ENCODE measurements around the gene CHD9NB.
"Not testable (repeated sequence)": the region's sequence is repeated elsewhere in the genome, so short reads cannot be mapped to it uniquely, and the experiment has no call there.

Gene CHD9NB

DNA sequence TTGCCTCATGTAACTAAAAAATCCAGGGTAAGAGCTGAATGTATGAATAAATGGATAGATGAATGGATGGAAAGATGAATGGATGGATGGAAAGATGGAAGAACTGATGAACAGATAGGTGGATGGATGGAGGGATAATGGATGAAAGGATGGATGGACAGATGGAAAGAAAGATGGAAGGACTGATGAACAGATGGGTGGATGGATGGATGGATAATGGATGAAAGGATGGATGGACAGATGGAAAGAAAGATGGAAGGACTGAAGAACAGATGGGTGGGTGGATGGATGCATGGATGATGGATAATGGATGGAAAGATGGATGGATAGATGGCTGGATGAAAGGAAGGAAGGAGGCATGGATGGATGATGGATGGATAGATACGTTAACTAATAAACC is 11.9 kb downstream of the CHD9NB start:
- no peaks in the 10 kb centered on the region for H3K27me3 ChIP-seq (ENCODE audit: insufficient read depth, poor library complexity, severe bottlenecking)
- H3K4me3 ChIP-seq (replicated peaks; ENCODE audit: insufficient read depth, low read length) = no peak overlapping the region
- TF ChIP-seq POLR2AphosphoS5 (IDR thresholded peaks at IDR 0.05; ENCODE audit: low read depth) = no peak
- no peak for TF ChIP-seq GABPA (IDR thresholded peaks at IDR 0.05; ENCODE audit: low read depth)
- TF ChIP-seq, protein P1, sequence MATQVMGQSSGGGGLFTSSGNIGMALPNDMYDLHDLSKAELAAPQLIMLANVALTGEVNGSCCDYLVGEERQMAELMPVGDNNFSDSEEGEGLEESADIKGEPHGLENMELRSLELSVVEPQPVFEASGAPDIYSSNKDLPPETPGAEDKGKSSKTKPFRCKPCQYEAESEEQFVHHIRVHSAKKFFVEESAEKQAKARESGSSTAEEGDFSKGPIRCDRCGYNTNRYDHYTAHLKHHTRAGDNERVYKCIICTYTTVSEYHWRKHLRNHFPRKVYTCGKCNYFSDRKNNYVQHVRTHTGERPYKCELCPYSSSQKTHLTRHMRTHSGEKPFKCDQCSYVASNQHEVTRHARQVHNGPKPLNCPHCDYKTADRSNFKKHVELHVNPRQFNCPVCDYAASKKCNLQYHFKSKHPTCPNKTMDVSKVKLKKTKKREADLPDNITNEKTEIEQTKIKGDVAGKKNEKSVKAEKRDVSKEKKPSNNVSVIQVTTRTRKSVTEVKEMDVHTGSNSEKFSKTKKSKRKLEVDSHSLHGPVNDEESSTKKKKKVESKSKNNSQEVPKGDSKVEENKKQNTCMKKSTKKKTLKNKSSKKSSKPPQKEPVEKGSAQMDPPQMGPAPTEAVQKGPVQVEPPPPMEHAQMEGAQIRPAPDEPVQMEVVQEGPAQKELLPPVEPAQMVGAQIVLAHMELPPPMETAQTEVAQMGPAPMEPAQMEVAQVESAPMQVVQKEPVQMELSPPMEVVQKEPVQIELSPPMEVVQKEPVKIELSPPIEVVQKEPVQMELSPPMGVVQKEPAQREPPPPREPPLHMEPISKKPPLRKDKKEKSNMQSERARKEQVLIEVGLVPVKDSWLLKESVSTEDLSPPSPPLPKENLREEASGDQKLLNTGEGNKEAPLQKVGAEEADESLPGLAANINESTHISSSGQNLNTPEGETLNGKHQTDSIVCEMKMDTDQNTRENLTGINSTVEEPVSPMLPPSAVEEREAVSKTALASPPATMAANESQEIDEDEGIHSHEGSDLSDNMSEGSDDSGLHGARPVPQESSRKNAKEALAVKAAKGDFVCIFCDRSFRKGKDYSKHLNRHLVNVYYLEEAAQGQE (IDR thresholded peaks at IDR 0.05; ENCODE audit: insufficient replicate concordance, low read depth) = no peak
- TF ChIP-seq, protein P2, sequence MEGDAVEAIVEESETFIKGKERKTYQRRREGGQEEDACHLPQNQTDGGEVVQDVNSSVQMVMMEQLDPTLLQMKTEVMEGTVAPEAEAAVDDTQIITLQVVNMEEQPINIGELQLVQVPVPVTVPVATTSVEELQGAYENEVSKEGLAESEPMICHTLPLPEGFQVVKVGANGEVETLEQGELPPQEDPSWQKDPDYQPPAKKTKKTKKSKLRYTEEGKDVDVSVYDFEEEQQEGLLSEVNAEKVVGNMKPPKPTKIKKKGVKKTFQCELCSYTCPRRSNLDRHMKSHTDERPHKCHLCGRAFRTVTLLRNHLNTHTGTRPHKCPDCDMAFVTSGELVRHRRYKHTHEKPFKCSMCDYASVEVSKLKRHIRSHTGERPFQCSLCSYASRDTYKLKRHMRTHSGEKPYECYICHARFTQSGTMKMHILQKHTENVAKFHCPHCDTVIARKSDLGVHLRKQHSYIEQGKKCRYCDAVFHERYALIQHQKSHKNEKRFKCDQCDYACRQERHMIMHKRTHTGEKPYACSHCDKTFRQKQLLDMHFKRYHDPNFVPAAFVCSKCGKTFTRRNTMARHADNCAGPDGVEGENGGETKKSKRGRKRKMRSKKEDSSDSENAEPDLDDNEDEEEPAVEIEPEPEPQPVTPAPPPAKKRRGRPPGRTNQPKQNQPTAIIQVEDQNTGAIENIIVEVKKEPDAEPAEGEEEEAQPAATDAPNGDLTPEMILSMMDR (IDR thresholded peaks at IDR 0.05; ENCODE audit: insufficient read depth, low read length) = no peak
- TF ChIP-seq SPI1 (IDR thresholded peaks at IDR 0.05; ENCODE audit: borderline replicate concordance, low read depth) = no peak
- DNase-seq (ENCODE audit: low read depth in 1 of 2, low spot score in 1 of 2) = no peak
- H3K27ac ChIP-seq (replicated peaks) = no peak overlapping the region

DNA sequence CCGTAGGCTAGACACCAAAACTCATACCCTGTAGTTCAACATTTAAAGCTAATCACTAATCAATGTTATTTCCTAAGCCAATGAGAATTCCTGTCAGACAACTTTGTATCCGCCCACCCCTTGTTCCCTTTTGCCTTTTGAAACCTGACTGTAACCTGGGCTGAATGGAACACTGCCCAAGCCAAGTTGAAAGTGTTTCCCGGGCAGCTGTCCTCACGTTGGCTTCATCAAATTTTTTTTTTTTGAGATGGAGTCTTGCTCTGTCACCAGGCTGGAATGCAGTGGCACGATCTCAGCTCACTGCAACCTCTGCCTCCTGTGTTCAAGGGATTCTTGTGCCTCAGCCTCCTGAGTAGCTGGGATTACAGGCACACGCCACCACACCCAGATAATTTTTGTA is 16.0 kb downstream of the CHD9NB start:
- not testable (repeated sequence) for H3K27me3 ChIP-seq (ENCODE audit: insufficient read depth, poor library complexity, severe bottlenecking); H3K4me3 ChIP-seq (replicated peaks; ENCODE audit: insufficient read depth, low read length)

DNA sequence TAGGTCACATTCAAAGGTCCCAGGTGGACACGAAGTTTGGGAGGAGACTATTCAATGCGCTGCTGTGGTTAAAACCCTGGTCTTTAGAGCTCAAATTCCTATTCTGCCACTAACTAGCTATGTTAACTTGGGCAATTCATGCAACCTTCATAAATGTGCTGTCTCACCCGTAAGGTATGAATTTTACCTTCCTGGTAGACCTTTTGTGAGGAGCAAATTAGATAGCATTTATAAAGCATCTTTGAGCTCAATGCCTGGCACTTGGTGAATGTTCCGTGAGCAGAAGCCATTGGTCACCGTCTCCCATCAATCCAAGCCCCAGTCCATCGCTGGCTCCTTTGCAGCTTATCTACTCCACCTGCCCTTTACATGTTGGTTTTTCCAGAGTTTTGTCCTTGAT is 16.6 kb downstream of the CHD9NB start:
- TF ChIP-seq, protein P1 (IDR thresholded peaks at IDR 0.05; ENCODE audit: insufficient replicate concordance, low read depth) = no peak
- TF ChIP-seq, protein P2 (IDR thresholded peaks at IDR 0.05; ENCODE audit: insufficient read depth, low read length) = no peak
- TF ChIP-seq POLR2AphosphoS5 (IDR thresholded peaks at IDR 0.05; ENCODE audit: low read depth) (no peak), SPI1 (IDR thresholded peaks at IDR 0.05; ENCODE audit: borderline replicate concordance, low read depth) (no peak), GABPA (IDR thresholded peaks at IDR 0.05; ENCODE audit: low read depth) (no peak)

More for the DNA sequence above, 16.0 kb downstream of the CHD9NB start:
- H3K27ac ChIP-seq (replicated peaks); DNase-seq (ENCODE audit: low read depth in 1 of 2, low spot score in 1 of 2): not testable (repeated sequence)

DNA sequence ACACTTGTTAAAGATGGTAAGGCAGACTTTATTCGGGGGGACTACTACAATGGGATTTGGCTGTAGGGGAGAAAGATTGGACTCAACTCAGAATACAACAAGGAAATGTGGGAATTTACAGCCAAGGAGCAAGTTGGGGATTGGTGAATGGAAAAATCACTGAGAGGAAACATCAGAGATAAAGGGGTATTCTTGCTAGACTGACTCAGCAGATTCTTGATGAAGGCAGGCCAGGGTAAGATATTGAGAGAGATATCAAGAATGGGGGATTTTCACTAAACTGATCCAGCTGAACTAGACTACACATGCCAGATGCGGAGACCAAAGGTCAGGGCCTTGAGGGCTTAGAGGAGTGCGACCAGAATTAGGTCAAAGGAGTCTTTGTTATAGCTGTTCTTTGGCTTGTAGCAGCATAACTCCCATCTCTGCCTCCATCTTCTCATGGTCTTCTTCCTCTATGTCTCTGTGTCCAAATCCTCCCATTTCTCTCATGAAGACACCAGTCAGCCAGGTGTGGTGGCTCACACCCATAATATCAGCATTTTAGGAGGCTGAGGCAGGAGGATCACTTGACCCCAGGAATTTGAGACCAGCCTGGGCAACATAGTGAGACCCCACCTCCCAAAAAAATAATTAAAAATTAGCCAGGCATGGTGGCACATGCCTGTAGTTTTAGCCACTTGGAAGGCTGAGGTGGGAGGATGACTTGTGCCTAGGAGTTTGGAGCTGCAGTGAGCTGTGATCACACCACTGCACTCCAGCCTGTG is 17.3 kb downstream of the CHD9NB start:
- no peaks in the 10 kb centered on the region for H3K27me3 ChIP-seq (ENCODE audit: insufficient read depth, poor library complexity, severe bottlenecking)
- no peak overlapping the region for H3K4me3 ChIP-seq (replicated peaks; ENCODE audit: insufficient read depth, low read length)
- DNase-seq (ENCODE audit: low read depth in 1 of 2, low spot score in 1 of 2) = no peak
- TF ChIP-seq, protein P1 (IDR thresholded peaks at IDR 0.05; ENCODE audit: insufficient replicate concordance, low read depth) = no peak
- TF ChIP-seq POLR2AphosphoS5 (IDR thresholded peaks at IDR 0.05; ENCODE audit: low read depth) = no peak
- TF ChIP-seq SPI1 (IDR thresholded peaks at IDR 0.05; ENCODE audit: borderline replicate concordance, low read depth) = no peak
- TF ChIP-seq, protein P2 (IDR thresholded peaks at IDR 0.05; ENCODE audit: insufficient read depth, low read length) = no peak
- no peak for TF ChIP-seq GABPA (IDR thresholded peaks at IDR 0.05; ENCODE audit: low read depth)
- H3K27ac ChIP-seq (replicated peaks) = no peak overlapping the region

More for the DNA sequence above, 16.6 kb downstream of the CHD9NB start:
- Histone ChIP-seq H3K27ac (replicated peaks) (no peak overlapping the region), H3K4me3 (replicated peaks; ENCODE audit: insufficient read depth, low read length) (no peak overlapping the region), H3K27me3 (ENCODE audit: insufficient read depth, poor library complexity, severe bottlenecking) (no peaks in the 10 kb centered on the region)
- no peak for DNase-seq (ENCODE audit: low read depth in 1 of 2, low spot score in 1 of 2)
